Measurements from ENCODE around the gene SLC28A2.
A peak's percentile ranks its signal among the peaks of the same experiment; 100 is the strongest.

DNA sequence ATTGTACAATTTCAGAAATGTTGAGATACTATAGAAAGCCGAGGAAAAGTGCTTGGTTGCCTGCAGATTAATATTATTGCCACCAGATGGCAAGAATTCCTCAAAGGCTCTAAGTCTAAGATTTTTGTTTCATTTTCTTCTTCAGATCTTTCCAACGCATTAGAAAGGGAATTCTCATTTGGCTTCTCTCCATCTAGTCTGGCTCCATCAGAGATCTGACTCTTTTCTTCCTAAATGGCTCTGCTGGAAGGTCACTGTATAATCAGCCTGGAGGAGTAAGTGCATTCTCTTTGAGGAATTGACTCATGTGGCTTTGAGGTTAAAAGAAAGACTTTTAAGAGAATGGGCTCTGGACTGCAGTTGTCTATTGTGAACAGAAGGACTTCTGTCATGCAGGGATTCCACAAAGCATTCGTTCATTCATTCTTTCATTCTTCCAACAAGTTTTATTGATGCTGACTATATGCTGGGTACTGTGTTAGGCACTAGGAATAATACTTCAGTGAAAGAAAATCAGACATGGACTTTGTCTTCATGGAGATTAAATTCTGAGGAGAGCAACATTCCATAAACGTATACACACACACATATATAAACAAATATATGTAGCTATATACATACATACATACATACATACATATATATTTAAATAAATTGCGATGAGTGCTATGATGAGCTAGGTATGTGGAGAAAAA, 55.3 kb downstream of the SLC28A2 start:
- no peak for TF ChIP-seq POLR2A (IDR thresholded peaks at IDR 0.05)
- TF ChIP-seq CTCF (IDR thresholded peaks at IDR 0.05) = peak; percentile 37 to 86 (median 79)
